Activated naive CD8-positive, alpha-beta T cell treated with anti-CD3 and anti-CD28 coated beads for 36 hours (primary cell): ENCODE results near the gene THEM5. TPM values are rescaled to one million over a fixed set of nuclear protein-coding genes. Genes with fewer than 3 reads are reported as not detected.

Experiments used
- DNase-seq: peaks from one replicate; pipeline ENCODE4 v3.0.0; 2021
- H3K27ac Mint-ChIP-seq: one replicate; pipeline ENCODE4 v1.8.0; 2022; ENCODE audit warnings: mild to moderate bottlenecking, moderate library complexity, mixed read lengths
- H3K27me3 Mint-ChIP-seq: one replicate; pipeline ENCODE4 v1.8.0; 2022; ENCODE audit warnings: mild to moderate bottlenecking, mixed read lengths
- H3K36me3 Mint-ChIP-seq: one replicate; pipeline ENCODE4 v1.8.0; 2021; ENCODE audit warnings: mild to moderate bottlenecking, mixed read lengths
- H3K4me1 Mint-ChIP-seq: one replicate; pipeline ENCODE4 v1.8.0; 2021; ENCODE audit warnings: mixed read lengths
- H3K4me3 Mint-ChIP-seq: one replicate; pipeline ENCODE4 v1.8.0; 2022; ENCODE audit warnings: mild to moderate bottlenecking, moderate library complexity, mixed read lengths
- H3K9me3 Mint-ChIP-seq: one replicate; pipeline ENCODE4 v1.8.0; 2022; ENCODE audit warnings: mixed read lengths
- total RNA-seq, 2 experiments: library from RNA; stranded (reverse); gene quantifications; one replicate each; pipeline ENCODE4 v1.2.3, GENCODE V29; 2021

The THEM5 gene
- total RNA-seq, 2 experiments from 2014 or later: not detected

- no peaks in the 10 kb centered on the region for H3K27me3 Mint-ChIP-seq
- H3K4me3 Mint-ChIP-seq: no peak overlapping the region
- H3K27ac Mint-ChIP-seq: no peak overlapping the region
- no peaks in the 10 kb centered on the region for H3K36me3 Mint-ChIP-seq
- no peaks in the 10 kb centered on the region for H3K9me3 Mint-ChIP-seq
- DNase-seq: no peak
- H3K4me1 Mint-ChIP-seq: no peaks in the 10 kb centered on the region
These were observed 44.1 kb downstream of the THEM5 start for GRCh38 chr1:151809290-151809984.

GRCh38 chr1:151807766-151808165 lies 45.7 kb downstream of the THEM5 start:
- H3K36me3 Mint-ChIP-seq: no peaks in the 10 kb centered on the region
- DNase-seq: no peak
- H3K4me3 Mint-ChIP-seq: no peak overlapping the region
- H3K9me3 Mint-ChIP-seq: no peaks in the 10 kb centered on the region
- H3K27me3 Mint-ChIP-seq: no peaks in the 10 kb centered on the region
- H3K27ac Mint-ChIP-seq: no peak overlapping the region
- no peaks in the 10 kb centered on the region for H3K4me1 Mint-ChIP-seq

- no peaks in the 10 kb centered on the region for H3K9me3 Mint-ChIP-seq
- no peaks in the 10 kb centered on the region for H3K27me3 Mint-ChIP-seq
- no peaks in the 10 kb centered on the region for H3K4me1 Mint-ChIP-seq
- DNase-seq: no peak
- no peak overlapping the region for H3K4me3 Mint-ChIP-seq
- H3K27ac Mint-ChIP-seq: no peak overlapping the region
- H3K36me3 Mint-ChIP-seq: no peaks in the 10 kb centered on the region
These were observed 46.4 kb downstream of the THEM5 start for GRCh38 chr1:151807131-151807530.

- Mint-ChIP-seq H3K4me3 (no peak overlapping the region), H3K27ac (no peak overlapping the region), H3K4me1 (no peaks in the 10 kb centered on the region), H3K9me3 (no peaks in the 10 kb centered on the region), H3K27me3 (no peaks in the 10 kb centered on the region), H3K36me3 (no peaks in the 10 kb centered on the region)
- no peak for DNase-seq
These were observed 47.3 kb downstream of the THEM5 start for GRCh38 chr1:151806170-151806569.

GRCh38 chr1:151805066-151805820 lies 48.3 kb downstream of the THEM5 start, which contains the start of gene LINGO4:
Gene LINGO4, minus strand, starts transcription at chr1:151805419. Its CDS starts 2,715 bp downstream, at chr1:151802704.
- H3K27me3 Mint-ChIP-seq: no peaks in the 10 kb centered on the region
- no peak for DNase-seq
- no peak within 1 kb of the TSS for H3K27ac Mint-ChIP-seq
- H3K36me3 Mint-ChIP-seq: no peaks in the 10 kb centered on the region
- no peak within 1 kb of the TSS for H3K4me3 Mint-ChIP-seq
- no peaks in the 10 kb centered on the region for H3K9me3 Mint-ChIP-seq
- H3K4me1 Mint-ChIP-seq: peaks cover 3% of the 10 kb centered on the region

- Mint-ChIP-seq H3K27me3 (no peaks in the 10 kb centered on the region), H3K9me3 (no peaks in the 10 kb centered on the region), H3K27ac (no peak overlapping the region), H3K4me1 (peaks cover 3% of the 10 kb centered on the region), H3K4me3 (no peak overlapping the region), H3K36me3 (no peaks in the 10 kb centered on the region)
- no peak for DNase-seq
These were observed 49.6 kb downstream of the THEM5 start for GRCh38 chr1:151803915-151804314.

- no peaks in the 10 kb centered on the region for H3K9me3 Mint-ChIP-seq
These were observed 50.3 kb downstream of the THEM5 start for GRCh38 chr1:151803164-151803563.

GRCh38 chr1:151802372-151802771 lies 51.1 kb downstream of the THEM5 start:
- Mint-ChIP-seq H3K4me1 (peaks cover 3% of the 10 kb centered on the region), H3K27me3 (no peaks in the 10 kb centered on the region), H3K36me3 (no peaks in the 10 kb centered on the region), H3K9me3 (no peaks in the 10 kb centered on the region), H3K27ac (no peak overlapping the region), H3K4me3 (no peak overlapping the region)
- no peak for DNase-seq

More at GRCh38 chr1:151803164-151803563, 50.3 kb downstream of the THEM5 start:
- H3K4me1 Mint-ChIP-seq: peaks cover 3% of the 10 kb centered on the region
- no peak for DNase-seq
- no peaks in the 10 kb centered on the region for H3K27me3 Mint-ChIP-seq
- no peak overlapping the region for H3K27ac Mint-ChIP-seq
- H3K4me3 Mint-ChIP-seq: no peak overlapping the region
- H3K36me3 Mint-ChIP-seq: no peaks in the 10 kb centered on the region

- Mint-ChIP-seq H3K36me3 (no peaks in the 10 kb centered on the region), H3K4me1 (peaks cover 3% of the 10 kb centered on the region), H3K4me3 (no peak overlapping the region), H3K27me3 (no peaks in the 10 kb centered on the region), H3K9me3 (no peaks in the 10 kb centered on the region), H3K27ac (no peak overlapping the region)
- DNase-seq: no peak
These were observed 51.7 kb downstream of the THEM5 start for GRCh38 chr1:151801846-151802245.

GRCh38 chr1:151801310-151801820 lies 52.1 kb downstream of the THEM5 start:
- H3K27ac Mint-ChIP-seq: no peak overlapping the region
- no peaks in the 10 kb centered on the region for H3K9me3 Mint-ChIP-seq
- H3K4me1 Mint-ChIP-seq: peaks cover 3% of the 10 kb centered on the region
- H3K27me3 Mint-ChIP-seq: no peaks in the 10 kb centered on the region
- no peak overlapping the region for H3K4me3 Mint-ChIP-seq
- no peaks in the 10 kb centered on the region for H3K36me3 Mint-ChIP-seq
- DNase-seq: no peak

- H3K27ac Mint-ChIP-seq: no peak overlapping the region
- H3K4me3 Mint-ChIP-seq: no peak overlapping the region
- peaks cover 3% of the 10 kb centered on the region for H3K4me1 Mint-ChIP-seq
- H3K27me3 Mint-ChIP-seq: no peaks in the 10 kb centered on the region
- H3K36me3 Mint-ChIP-seq: no peaks in the 10 kb centered on the region
- DNase-seq: no peak
- H3K9me3 Mint-ChIP-seq: no peaks in the 10 kb centered on the region
These were observed 52.7 kb downstream of the THEM5 start for GRCh38 chr1:151800830-151801229.

- no peaks in the 10 kb centered on the region for H3K36me3 Mint-ChIP-seq
- DNase-seq: no peak
- no peak overlapping the region for H3K27ac Mint-ChIP-seq
- no peak overlapping the region for H3K4me3 Mint-ChIP-seq
- H3K27me3 Mint-ChIP-seq: no peaks in the 10 kb centered on the region
- H3K9me3 Mint-ChIP-seq: no peaks in the 10 kb centered on the region
- H3K4me1 Mint-ChIP-seq: peaks cover 3% of the 10 kb centered on the region
These were observed 54.1 kb downstream of the THEM5 start for GRCh38 chr1:151799179-151800022.

GRCh38 chr1:151798571-151798970 lies 54.9 kb downstream of the THEM5 start:
- Mint-ChIP-seq H3K9me3 (no peaks in the 10 kb centered on the region), H3K4me3 (no peak overlapping the region), H3K36me3 (no peaks in the 10 kb centered on the region), H3K4me1 (peaks cover 3% of the 10 kb centered on the region), H3K27ac (no peak overlapping the region), H3K27me3 (no peaks in the 10 kb centered on the region)
- no peak for DNase-seq
